SIG-M5 (cell line): ENCODE data around the gene LCE1B.

Experiments
- DNase-seq: peaks from one replicate; lab custom pipeline; 2025; lab: John Stamatoyannopoulos, UW

LCE1B gene

GRCh38 chr1:152811671-152812070 is at the start of gene LCE1B:
TSS of gene LCE1B (plus strand) at chr1:152811971. CDS start at chr1:152812447, 476 bp downstream.
- no peak for DNase-seq

GRCh38 chr1:152768847-152769533 is 42.8 kb upstream of the LCE1B start:
- no peak for DNase-seq

GRCh38 chr1:152770411-152770810 is 41.4 kb upstream of the LCE1B start:
- no peak for DNase-seq

GRCh38 chr1:152774875-152775274 is 36.9 kb upstream of the LCE1B start, which contains the start of gene LCE1F:
TSS of gene LCE1F (plus strand) at chr1:152775140. CDS start at chr1:152776372, 1,232 bp downstream.
- DNase-seq, result no peak

GRCh38 chr1:152776361-152776760 is 35.4 kb upstream of the LCE1B start:
- DNase-seq, result no peak

GRCh38 chr1:152777510-152778137 is 34.1 kb upstream of the LCE1B start:
- no peak for DNase-seq

- DNase-seq, result no peak
Measured at GRCh38 chr1:152783095-152783494, 28.7 kb upstream of the LCE1B start.

GRCh38 chr1:152786077-152786476 is 25.7 kb upstream of the LCE1B start, which contains the start of gene LCE1E:
TSS of gene LCE1E (plus strand) at chr1:152786257. CDS start at chr1:152787300, 1,043 bp downstream.
- DNase-seq, result no peak

- DNase-seq, result no peak
Measured at GRCh38 chr1:152795686-152796085, 16.1 kb upstream of the LCE1B start.

- no peak for DNase-seq
Measured at GRCh38 chr1:152796421-152796820, 15.3 kb upstream of the LCE1B start, which contains the start of gene LCE1D. TSS of gene LCE1D (plus strand) at chr1:152796721. CDS start at chr1:152797795, 1,074 bp downstream.

GRCh38 chr1:152801333-152801732 is 10.4 kb upstream of the LCE1B start:
- no peak for DNase-seq

- no peak for DNase-seq
Measured at GRCh38 chr1:152806576-152806975, 5.2 kb upstream of the LCE1B start, which contains the start of gene LCE1C. TSS of gene LCE1C (minus strand) at chr1:152806651. CDS start at chr1:152805478, 1,173 bp downstream.

GRCh38 chr1:152811050-152811449 is 721 bp upstream of the LCE1B start:
- no peak for DNase-seq

GRCh38 chr1:152817309-152817708 is 5.5 kb downstream of the LCE1B start:
- DNase-seq, result no peak

- no peak for DNase-seq
Measured at GRCh38 chr1:152823294-152823693, 11.5 kb downstream of the LCE1B start.

- no peak for DNase-seq
Measured at GRCh38 chr1:152824964-152825363, 13.2 kb downstream of the LCE1B start.

GRCh38 chr1:152827173-152827572 is 15.4 kb downstream of the LCE1B start, which contains the start of gene LCE1A:
TSS of gene LCE1A (plus strand) at chr1:152827473. CDS start at chr1:152827473, 0 bp downstream.
- no peak for DNase-seq

- DNase-seq, result no peak
Measured at GRCh38 chr1:152836870-152837269, 25.1 kb downstream of the LCE1B start.

GRCh38 chr1:152842556-152842955 is 30.8 kb downstream of the LCE1B start, which contains the start of gene LCE6A:
TSS of gene LCE6A (plus strand) at chr1:152842856. CDS start at chr1:152843521, 665 bp downstream.
- no peak for DNase-seq

GRCh38 chr1:152855661-152856060 is 43.9 kb downstream of the LCE1B start:
- no peak for DNase-seq

GRCh38 chr1:152858062-152858461 is 46.3 kb downstream of the LCE1B start:
- DNase-seq, result no peak

- DNase-seq, result no peak
Measured at GRCh38 chr1:152859696-152860095, 47.9 kb downstream of the LCE1B start, which contains the start of gene LCE7A. TSS of gene LCE7A (plus strand) at chr1:152859996. CDS start at chr1:152860698, 702 bp downstream.

- no peak for DNase-seq
Measured at GRCh38 chr1:152860129-152860528, 48.4 kb downstream of the LCE1B start.
